Keratinocyte (primary cell): ENCODE measurements around the gene ALX1.

Experiments
- CTCF ChIP-seq, 3 experiments: IDR thresholded peaks in 1 of 3; conservative IDR thresholded peaks in 1 of 3; optimal IDR thresholded peaks in 1 of 3; 2 replicates in 2 of 3; 3 replicates in 1 of 3; pipeline versions ENCODE3 to v1.5.1; 2011; ENCODE audit warnings: low read length in 3 of 3, mild to moderate bottlenecking in 3 of 3, moderate library complexity in 2 of 3, control low read depth in 1 of 3, inconsistent platforms in 1 of 3; ENCODE audit not compliant: insufficient read depth in 2 of 3; ENCODE audit errors: extremely low read depth in 1 of 3
- EZH2 ChIP-seq: IDR thresholded peaks from one replicate; pipeline ENCODE4 v1.6.1; 2012; ENCODE audit warnings: inconsistent platforms, mild to moderate bottlenecking, low read length, moderate library complexity

GRCh38 chr12:85273381-85274314, 6.4 kb upstream of the ALX1 start:
- TF ChIP-seq EZH2 (peak; percentile 1), CTCF (optimal IDR thresholded peaks at IDR 0.05 in 1 of 3, IDR thresholded peaks at IDR 0.05 in 1 of 3, conservative IDR thresholded peaks at IDR 0.05 in 1 of 3; ENCODE audit: extremely low read depth in 1 of 3, insufficient read depth in 2 of 3, low read length in 3 of 3) (no peak)
